Prostate gland (tissue), 2 donors: Measurements from ENCODE around the gene OPN3. TPM values are rescaled to one million over a fixed set of nuclear protein-coding genes. Genes with fewer than 3 reads are reported as not detected.

Experiments used
- DNase-seq: peaks from one replicate; pipeline ENCODE4 v3.0.0-alpha.2; 2019; ENCODE audit warnings: low spot score
- H3K27ac ChIP-seq, 2 donors: fragments of 200-600 bp; sonication (generic); 2 replicates each; pipeline ENCODE4 v1.5.1; 2017 to 2019
- H3K27me3 ChIP-seq: fragments of 200-600 bp; sonication (generic); replicated peaks from 2 replicates; pipeline ENCODE4 v1.5.1; 2019; ENCODE audit not compliant: insufficient read depth
- H3K36me3 ChIP-seq, 2 donors: fragments of 200-600 bp; sonication (generic); 1 replicate in 1 of 2; 2 replicates in 1 of 2; pipeline versions ENCODE4 v1.5.1 to v1.8.1; 2017 to 2019
- H3K4me1 ChIP-seq: fragments of 200-600 bp; sonication (generic); replicated peaks from 2 replicates; pipeline ENCODE4 v1.5.1; 2019
- H3K4me3 ChIP-seq, 2 donors: fragments of 200-600 bp; sonication (generic); 2 replicates each; pipeline ENCODE4 v1.5.1; 2017 to 2019
- H3K9me3 ChIP-seq: fragments of 200-600 bp; sonication (generic); 2 replicates; pipeline ENCODE4 v1.5.1; 2017
- POLR2A ChIP-seq: fragments of 450-650 bp; IDR thresholded peaks from one replicate; pipeline ENCODE4 v1.6.1; 2016; ENCODE audit warnings: antibody characterized with exemption, mild to moderate bottlenecking
- POLR2AphosphoS5 ChIP-seq: sonication (generic); formaldehyde crosslinking; IDR thresholded peaks from one replicate; pipeline ENCODE4 v1.6.1; 2017; ENCODE audit warnings: antibody characterized with exemption
- WGBS: methylation state at CpG from one replicate; pipeline ENCODE4 v1.1.5; 2018; 5-methylcytosine and 5-hydroxymethylcytosine counted together
- intact Hi-C: fragments of 100-400 bp; cut with DNase I; formaldehyde crosslinking; loops from one replicate; pipeline ENCODE4 v1.14.2; 2022
- total RNA-seq, 2 donors: library from RNA; depleted of rRNA; stranded (reverse); fragments of >200 nt; gene quantifications; one replicate each; pipeline ENCODE4 v1.1.0, GENCODE V29; 2016
- TF ChIP-seq, protein P1 (sequence below), 4 experiments: fragments of 200-600 bp in 2 of 4; fragments of 450-650 bp in 2 of 4; sonication (generic) in 2 of 4; IDR thresholded peaks; 1 replicate in 3 of 4; 2 replicates in 1 of 4; pipeline ENCODE4 v1.5.1; 2016 to 2019; ENCODE audit warnings: antibody characterized with exemption in 4 of 4, mild to moderate bottlenecking in 2 of 4, moderate library complexity in 2 of 4

The OPN3 gene
- total RNA-seq, 2 donors from 2014 or later: 12.3 to 32.8 TPM

DNA sequence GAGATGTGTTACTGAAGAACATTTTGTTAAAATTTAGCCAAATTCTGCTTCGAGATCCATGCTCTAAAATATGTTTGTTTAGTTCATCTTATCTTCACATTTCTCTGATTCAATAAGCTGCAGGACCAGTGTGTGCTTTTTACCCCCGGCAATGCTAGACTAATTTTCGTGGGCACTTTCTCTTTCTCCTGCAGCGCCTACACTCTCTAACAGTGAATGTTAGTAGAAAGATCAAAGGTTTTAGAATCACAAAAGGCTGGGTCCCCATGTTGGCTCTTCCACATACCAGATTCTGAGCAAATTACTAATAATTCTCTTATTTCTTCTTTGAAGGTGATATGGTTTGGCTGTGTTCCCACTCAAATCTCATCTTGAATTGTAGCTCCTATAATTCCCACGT lies 8.5 kb downstream of the OPN3 start:
- intact Hi-C loops: no loop called here
- TF ChIP-seq POLR2AphosphoS5: no peak
- no peak for TF ChIP-seq POLR2A
- TF ChIP-seq, protein P1, sequence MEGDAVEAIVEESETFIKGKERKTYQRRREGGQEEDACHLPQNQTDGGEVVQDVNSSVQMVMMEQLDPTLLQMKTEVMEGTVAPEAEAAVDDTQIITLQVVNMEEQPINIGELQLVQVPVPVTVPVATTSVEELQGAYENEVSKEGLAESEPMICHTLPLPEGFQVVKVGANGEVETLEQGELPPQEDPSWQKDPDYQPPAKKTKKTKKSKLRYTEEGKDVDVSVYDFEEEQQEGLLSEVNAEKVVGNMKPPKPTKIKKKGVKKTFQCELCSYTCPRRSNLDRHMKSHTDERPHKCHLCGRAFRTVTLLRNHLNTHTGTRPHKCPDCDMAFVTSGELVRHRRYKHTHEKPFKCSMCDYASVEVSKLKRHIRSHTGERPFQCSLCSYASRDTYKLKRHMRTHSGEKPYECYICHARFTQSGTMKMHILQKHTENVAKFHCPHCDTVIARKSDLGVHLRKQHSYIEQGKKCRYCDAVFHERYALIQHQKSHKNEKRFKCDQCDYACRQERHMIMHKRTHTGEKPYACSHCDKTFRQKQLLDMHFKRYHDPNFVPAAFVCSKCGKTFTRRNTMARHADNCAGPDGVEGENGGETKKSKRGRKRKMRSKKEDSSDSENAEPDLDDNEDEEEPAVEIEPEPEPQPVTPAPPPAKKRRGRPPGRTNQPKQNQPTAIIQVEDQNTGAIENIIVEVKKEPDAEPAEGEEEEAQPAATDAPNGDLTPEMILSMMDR (IDR thresholded peaks at IDR 0.05): no peak
- no peak overlapping the region for H3K4me3 ChIP-seq
- 76% methylated on average over 5 of the region's 5 CpGs for WGBS
- DNase-seq: no peak
- no peaks in the 10 kb centered on the region for H3K4me1 ChIP-seq
- H3K27me3 ChIP-seq: no peaks in the 10 kb centered on the region
- H3K27ac ChIP-seq: no peak overlapping the region
- no peaks in the 10 kb centered on the region for H3K9me3 ChIP-seq
- no peaks in the 10 kb centered on the region for H3K36me3 ChIP-seq

DNA sequence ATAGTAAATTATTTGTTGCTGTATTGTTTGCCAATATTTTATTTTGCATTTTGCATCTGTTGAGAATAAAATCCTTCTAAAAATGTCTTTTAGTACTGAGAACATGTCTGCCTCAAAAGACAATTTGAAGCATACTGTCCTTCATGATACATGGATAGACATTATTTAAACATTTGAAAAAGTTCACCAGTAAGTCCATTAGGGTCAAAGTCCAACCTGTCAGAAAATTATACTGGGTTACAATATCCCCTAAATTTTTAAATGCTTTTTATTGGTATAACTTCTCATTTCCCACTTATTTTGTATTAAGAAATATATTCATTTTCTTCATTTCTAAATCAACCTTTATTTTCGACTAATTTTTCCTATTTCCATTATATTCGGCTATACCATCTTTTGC lies 9.3 kb downstream of the OPN3 start:
- Histone ChIP-seq H3K27me3 (no peaks in the 10 kb centered on the region), H3K4me1 (no peaks in the 10 kb centered on the region), H3K36me3 (no peaks in the 10 kb centered on the region), H3K9me3 (no peaks in the 10 kb centered on the region), H3K27ac (no peak overlapping the region), H3K4me3 (no peak overlapping the region)
- no peak for DNase-seq
- intact Hi-C loops: no loop called here
- 97% methylated on average over 2 of the region's 2 CpGs for WGBS
- TF ChIP-seq, protein P1 (IDR thresholded peaks at IDR 0.05): no peak
- TF ChIP-seq POLR2AphosphoS5: no peak
- TF ChIP-seq POLR2A: no peak

DNA sequence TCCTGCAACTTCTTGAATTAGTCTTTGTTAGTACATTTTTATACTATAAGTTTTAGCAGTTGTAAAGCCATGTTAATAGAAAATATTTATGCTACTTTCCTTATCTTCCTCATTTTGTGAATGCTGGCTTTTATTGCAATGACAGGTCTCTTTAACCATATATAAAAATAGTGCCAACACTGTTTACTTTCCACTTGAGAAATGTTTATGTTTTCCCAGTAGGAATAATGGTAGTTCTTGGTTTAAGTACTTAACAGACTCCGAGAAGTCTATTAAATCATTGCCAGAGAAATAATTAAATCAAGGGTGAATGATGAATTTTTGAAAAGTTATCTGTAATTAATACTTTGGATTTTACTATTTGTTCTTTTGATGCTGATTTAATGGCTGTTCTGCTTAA lies 9.7 kb downstream of the OPN3 start:
- H3K9me3 ChIP-seq: no peaks in the 10 kb centered on the region
- WGBS: 83% methylated on average over 1 of the region's 1 CpG
- no peaks in the 10 kb centered on the region for H3K27me3 ChIP-seq
- H3K4me1 ChIP-seq: no peaks in the 10 kb centered on the region
- H3K4me3 ChIP-seq: no peak overlapping the region
- DNase-seq: no peak
- TF ChIP-seq POLR2AphosphoS5: no peak
- TF ChIP-seq POLR2A: no peak
- TF ChIP-seq, protein P1 (IDR thresholded peaks at IDR 0.05): no peak
- H3K27ac ChIP-seq: no peak overlapping the region
- intact Hi-C loops: no loop called here
- H3K36me3 ChIP-seq: no peaks in the 10 kb centered on the region

DNA sequence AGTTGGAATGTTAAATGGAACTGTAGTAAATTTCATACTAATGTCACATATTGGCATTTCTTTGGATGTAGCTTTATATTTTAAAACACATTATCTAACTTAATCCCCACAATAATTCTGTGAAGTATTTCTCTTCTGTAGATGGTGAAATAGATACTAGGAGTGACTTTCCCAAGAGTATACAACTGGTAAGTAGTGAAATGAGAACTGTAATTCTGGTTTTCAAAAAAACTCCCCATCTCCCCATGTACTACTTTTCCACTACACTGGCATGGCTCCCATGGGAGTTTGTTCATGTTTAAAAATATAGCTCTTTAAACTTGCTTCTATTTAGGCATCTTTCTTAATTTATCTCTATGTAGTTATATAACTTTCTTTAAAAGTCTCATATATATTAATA lies 10.2 kb downstream of the OPN3 start:
- Histone ChIP-seq H3K36me3 (no peaks in the 10 kb centered on the region), H3K9me3 (no peaks in the 10 kb centered on the region), H3K4me3 (no peak overlapping the region), H3K27me3 (no peaks in the 10 kb centered on the region), H3K4me1 (no peaks in the 10 kb centered on the region), H3K27ac (no peak overlapping the region)
- no peak for DNase-seq
- TF ChIP-seq, protein P1 (IDR thresholded peaks at IDR 0.05): no peak
- intact Hi-C loops: no loop called here

DNA sequence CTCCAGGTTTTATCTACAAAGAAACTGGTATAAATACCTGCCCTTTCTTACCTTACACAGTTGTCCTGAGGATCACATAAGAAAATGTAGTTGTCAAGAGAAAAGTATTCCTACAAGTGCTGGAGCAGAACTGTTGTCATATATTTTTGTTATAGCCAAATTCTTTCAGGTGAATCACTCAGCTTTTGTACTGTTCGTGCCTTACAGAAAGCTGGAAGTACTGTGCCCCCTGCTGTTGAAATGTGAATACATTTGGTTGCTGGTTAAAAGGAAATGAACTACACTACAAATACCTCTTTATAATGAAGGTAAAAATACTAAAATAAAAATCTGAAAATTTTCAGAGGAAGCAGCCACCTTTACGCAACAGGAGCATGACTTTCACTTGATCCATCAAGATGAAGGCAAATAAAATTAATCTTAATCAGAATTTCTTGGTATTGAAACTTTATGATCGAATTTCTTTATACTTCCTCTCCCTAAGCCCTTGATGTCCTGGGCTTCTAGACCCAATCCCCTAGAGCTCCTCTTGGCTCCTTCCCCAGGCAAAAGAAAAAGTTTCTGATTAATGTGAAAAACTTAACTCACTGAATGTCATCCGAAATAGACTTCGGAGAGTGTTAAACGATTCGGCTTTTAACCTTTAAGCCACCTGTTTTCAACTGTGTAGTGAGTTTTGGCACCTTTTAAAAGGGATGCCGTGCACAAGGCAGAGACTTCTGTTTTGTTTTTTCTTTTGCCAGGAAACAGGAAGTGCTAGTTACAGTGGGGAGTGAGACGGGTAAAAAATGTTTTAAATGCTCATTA lies 12.5 kb downstream of the OPN3 start:
- 39% methylated on average over 9 of the region's 9 CpGs for WGBS
- no peaks in the 10 kb centered on the region for H3K27me3 ChIP-seq
- H3K4me3 ChIP-seq: no peak overlapping the region
- H3K36me3 ChIP-seq: no peaks in the 10 kb centered on the region
- intact Hi-C loops: no loop called here
- H3K9me3 ChIP-seq: no peaks in the 10 kb centered on the region
- DNase-seq: no peak
- no peaks in the 10 kb centered on the region for H3K4me1 ChIP-seq
- TF ChIP-seq, protein P1 (IDR thresholded peaks at IDR 0.05): peak in 3 of 4 experiments; percentile 45 to 64 (median 57)
- TF ChIP-seq POLR2A (no peak), POLR2AphosphoS5 (peak; percentile 18)
- no peak overlapping the region for H3K27ac ChIP-seq
